MCF 10A (cell line): ENCODE results near the gene ATXN10. TPM values are rescaled to one million over a fixed set of nuclear protein-coding genes. Genes with fewer than 3 reads are reported as not detected.
"Not testable (repeated sequence)": the region's sequence is repeated elsewhere in the genome, so short reads cannot be mapped to it uniquely, and the experiment has no call there.

Experiments used
- BruUV-seq: library from RNA; stranded (reverse); fragments of 400-500 nt; replicated peaks from 2 replicates; lab custom pipeline; 2021; lab: Mats Ljungman, UMichigan
- CTCF ChIA-PET: fragments of 300-600 bp; sonication (Branson Sonifier 250); formaldehyde crosslinking; extraction: SDS; loops from one replicate; lab custom pipeline; 2021; ENCODE audit warnings: antibody characterized with exemption, inconsistent platforms; lab: Yijun Ruan, JAX
- POLR2A ChIA-PET: fragments of 300-600, 350-650 bp; sonication (Branson Sonifier 250); formaldehyde crosslinking; extraction: SDS; loops from one replicate; lab custom pipeline; 2020; ENCODE audit warnings: antibody characterized with exemption, inconsistent platforms; lab: Yijun Ruan, JAX
- DNase-seq: peaks from one replicate; pipeline ENCODE4 v3.0.0-alpha.2; 2018; ENCODE audit not compliant: unreplicated experiment
- H3K27ac Mint-ChIP-seq: one replicate; pipeline ENCODE4 v1.8.0; 2022; ENCODE audit warnings: mild to moderate bottlenecking, low read depth, mixed read lengths; ENCODE audit not compliant: unreplicated experiment
- H3K27me3 Mint-ChIP-seq: one replicate; pipeline ENCODE4 v1.8.0; 2022; ENCODE audit warnings: mixed read lengths; ENCODE audit not compliant: insufficient read depth, unreplicated experiment
- H3K36me3 Mint-ChIP-seq: one replicate; pipeline ENCODE4 v1.8.0; 2022; ENCODE audit warnings: mild to moderate bottlenecking, moderate library complexity, mixed read lengths; ENCODE audit not compliant: insufficient read depth, unreplicated experiment
- H3K4me1 Mint-ChIP-seq: one replicate; pipeline ENCODE4 v1.8.0; 2022; ENCODE audit warnings: mixed read lengths; ENCODE audit not compliant: insufficient read depth, unreplicated experiment
- H3K4me3 Mint-ChIP-seq: one replicate; pipeline ENCODE4 v1.8.0; 2022; ENCODE audit warnings: mild to moderate bottlenecking, moderate library complexity, mixed read lengths; ENCODE audit not compliant: unreplicated experiment
- H3K9me3 Mint-ChIP-seq: one replicate; pipeline ENCODE4 v1.8.0; 2022; ENCODE audit warnings: mixed read lengths; ENCODE audit not compliant: unreplicated experiment
- CTCF ChIP-seq: fragments of 200-600 bp; IDR thresholded peaks from one replicate; pipeline ENCODE4 v1.8.0; 2022; ENCODE audit warnings: antibody characterized with exemption, mild to moderate bottlenecking; ENCODE audit not compliant: unreplicated experiment
- intact Hi-C: fragments of 100-400 bp; cut with micrococcal nuclease; formaldehyde crosslinking; loops from 2 replicates; pipeline ENCODE4 v1.14.1; 2022
- total RNA-seq: library from RNA; stranded (reverse); gene quantifications from 2 replicates; pipeline ENCODE4 v1.2.3, GENCODE V29; 2022

The ATXN10 gene
- total RNA-seq, 1 experiment from 2014 or later = 193 TPM

GRCh38 chr22:45657701-45658100 lies 13.9 kb upstream of the ATXN10 start:
- H3K4me3 Mint-ChIP-seq = no peak overlapping the region
- H3K9me3 Mint-ChIP-seq = no peaks in the 10 kb centered on the region
- no peaks in the 10 kb centered on the region for H3K27me3 Mint-ChIP-seq
- ChIA-PET CTCF (no interaction called here), POLR2A (interaction anchor here (0.7 to 1.7 kb wide), 3 partner anchors 8 to 128 kb away, joined by 3 to 4 read pairs (median 3); no protein-coding TSS in a partner anchor)
- no peaks in the 10 kb centered on the region for H3K36me3 Mint-ChIP-seq
- intact Hi-C loops = no loop called here
- no peak for DNase-seq
- no peaks in the 10 kb centered on the region for H3K4me1 Mint-ChIP-seq
- no peak for TF ChIP-seq CTCF
- H3K27ac Mint-ChIP-seq = no peak overlapping the region
- BruUV-seq = no TSS peak

GRCh38 chr22:45664136-45664646 lies 7.4 kb upstream of the ATXN10 start:
- no peak for TF ChIP-seq CTCF
- Mint-ChIP-seq H3K9me3 (no peaks in the 10 kb centered on the region), H3K27ac (no peak overlapping the region), H3K4me1 (no peaks in the 10 kb centered on the region), H3K4me3 (no peak overlapping the region), H3K27me3 (no peaks in the 10 kb centered on the region), H3K36me3 (no peaks in the 10 kb centered on the region)
- no peak for DNase-seq
- BruUV-seq = no TSS peak
- ChIA-PET CTCF (interaction anchor here (0.5 to 2.7 kb wide), 4 partner anchors 8 to 199 kb away, joined by 3 to 8 read pairs (median 4); no protein-coding TSS in a partner anchor), POLR2A (interaction anchor here (0.7 kb wide), 1 partner anchor 23 kb away, joined by 3 read pairs; no protein-coding TSS in a partner anchor)
- intact Hi-C loops = no loop called here

DNA sequence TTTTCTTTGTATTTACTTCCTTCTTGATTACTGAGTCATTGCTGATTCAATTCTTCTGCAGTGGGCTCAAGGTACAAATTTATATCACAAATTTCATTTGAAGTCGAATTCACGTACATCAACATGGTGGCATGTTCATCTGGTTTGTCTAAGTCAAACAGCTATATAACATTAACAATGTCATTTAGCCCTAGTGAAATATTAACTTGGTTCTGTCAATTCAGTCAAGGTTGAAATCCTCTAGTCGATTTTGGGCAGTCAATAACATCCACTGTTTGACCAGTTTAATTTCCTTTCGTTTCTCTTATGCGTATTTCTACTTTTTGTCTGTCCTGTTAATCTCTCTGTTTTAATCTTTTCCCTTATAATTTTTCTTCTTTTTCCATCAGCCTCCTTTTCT lies 4.1 kb upstream of the ATXN10 start:
- TF ChIP-seq CTCF = no peak
- H3K36me3 Mint-ChIP-seq = peaks cover 7% of the 10 kb centered on the region
- no peaks in the 10 kb centered on the region for H3K9me3 Mint-ChIP-seq
- intact Hi-C loops = no loop called here
- H3K27me3 Mint-ChIP-seq = no peaks in the 10 kb centered on the region
- no peak for DNase-seq
- ChIA-PET POLR2A (no interaction called here), CTCF (interaction anchor here (0.5 to 0.9 kb wide), 2 partner anchors 22 to 48 kb away, joined by 3 to 5 read pairs; no protein-coding TSS in a partner anchor)
- no TSS peak for BruUV-seq
- no peak overlapping the region for H3K27ac Mint-ChIP-seq
- H3K4me3 Mint-ChIP-seq = no peak overlapping the region
- no peaks in the 10 kb centered on the region for H3K4me1 Mint-ChIP-seq

- intact Hi-C loops, H3K27me3 Mint-ChIP-seq, H3K4me3 Mint-ChIP-seq, H3K9me3 Mint-ChIP-seq, DNase-seq, CTCF ChIA-PET, H3K27ac Mint-ChIP-seq, BruUV-seq: not testable (repeated sequence)
- POLR2A ChIA-PET = interaction anchor here (5.8 kb wide), 1 partner anchor 17 kb away, joined by 44 read pairs; no protein-coding TSS in a partner anchor
- Mint-ChIP-seq H3K36me3 (peaks cover 14% of the 10 kb centered on the region), H3K4me1 (peaks cover 24% of the 10 kb centered on the region)
These were observed 1.3 kb upstream of the ATXN10 start for GRCh38 chr22:45670363-45670762.
